HCT116 (cell line): Measurements from ENCODE around the gene COX6B2. TPM values are rescaled to one million over a fixed set of nuclear protein-coding genes. Genes with fewer than 3 reads are reported as not detected.

Experiments
- ATAC-seq: fragments of 200-7000 bp; cut with Tn5 transposase; 2 replicates; pipeline ENCODE4 v1.9.1; 2020; ENCODE audit warnings: mild to moderate bottlenecking, moderate library complexity
- BruUV-seq: library from RNA; stranded (reverse); fragments of 400-500 nt; replicated peaks from 2 replicates; lab custom pipeline; 2021; lab: Mats Ljungman, UMichigan
- CTCF ChIA-PET: fragments of 300-600 bp; sonication (Branson Sonifier 250); formaldehyde crosslinking; loops from one replicate; lab custom pipeline; 2021; ENCODE audit warnings: antibody characterized with exemption; lab: Charles Lee
- POLR2A ChIA-PET: fragments of 300-600, 350-600 bp; sonication (Branson Sonifier 250); formaldehyde crosslinking; loops from one replicate; lab custom pipeline; 2021; ENCODE audit warnings: antibody characterized with exemption; lab: Charles Lee
- RAD21 ChIA-PET, 2 experiments: fragments of 300-600 bp; sonication (Branson Sonifier 250); formaldehyde crosslinking; loops; one replicate each; lab custom pipeline; 2023; ENCODE audit warnings: low total read pairs in 2 of 2; ENCODE audit not compliant: uncharacterized antibody in 2 of 2, unreplicated experiment in 2 of 2, low non-redundant PET in 1 of 2; lab: Charles Lee
- DNase-seq: peaks from one replicate; pipeline ENCODE4 v3.0.0-alpha.2; 2010; ENCODE audit warnings: low read depth, low spot score
- H2AFZ ChIP-seq: fragments of 200-600 bp; shearing (Covaris generic), sonication (generic); 2 replicates; pipeline ENCODE4 v1.6.1; 2017; ENCODE audit warnings: low read depth, mixed run types, mixed read lengths, antibody characterized with exemption, low read length; ENCODE audit not compliant: poor library complexity, severe bottlenecking
- H3K27ac ChIP-seq: 2 replicates; pipeline ENCODE4 v1.5.1; 2012; ENCODE audit warnings: low read depth, low read length
- H3K27me3 ChIP-seq: fragments of 200-600 bp; sonication (generic); 2 replicates; pipeline ENCODE4 v1.6.1; 2016; ENCODE audit warnings: mixed run types, low read length, mixed read lengths; ENCODE audit not compliant: insufficient read depth
- H3K36me3 ChIP-seq, 2 experiments: fragments of 200-500 bp in 1 of 2; fragments of 200-600 bp in 1 of 2; sonication (Bioruptor generic) in 1 of 2; sonication (generic) in 1 of 2; 2 replicates each; pipeline versions ENCODE4 v1.5.1 to v1.6.1; 2014 to 2016; ENCODE audit warnings: low read length in 2 of 2, inconsistent platforms in 1 of 2, mixed read lengths in 1 of 2, mixed run types in 1 of 2; ENCODE audit not compliant: insufficient read depth in 2 of 2, control insufficient read depth in 1 of 2
- H3K4me1 ChIP-seq, 2 experiments: fragments of 200-600 bp in 1 of 2; sonication (generic) in 1 of 2; 2 replicates each; pipeline versions ENCODE4 v1.5.1 to v1.6.1; 2012 to 2017; ENCODE audit warnings: low read length in 2 of 2, inconsistent platforms in 1 of 2, mild to moderate bottlenecking in 1 of 2, mixed read lengths in 1 of 2, mixed run types in 1 of 2, moderate library complexity in 1 of 2; ENCODE audit not compliant: insufficient read depth in 2 of 2, control insufficient read depth in 1 of 2
- H3K4me2 ChIP-seq: fragments of 200-600 bp; sonication (generic); 2 replicates; pipeline ENCODE4 v1.6.1; 2017; ENCODE audit warnings: mixed run types, low read length, mixed read lengths
- H3K4me3 ChIP-seq, 2 experiments: fragments of 200-600 bp in 1 of 2; sonication (generic) in 1 of 2; replicated peaks in 1 of 2; 2 replicates each; pipeline ENCODE4 v1.5.1; 2011 to 2016; ENCODE audit warnings: low read length in 2 of 2, control low read depth in 1 of 2, low read depth in 1 of 2, mild to moderate bottlenecking in 1 of 2, mixed read lengths in 1 of 2, mixed run types in 1 of 2
- H3K79me2 ChIP-seq: fragments of 200-600 bp; sonication (generic); 2 replicates; pipeline ENCODE4 v1.6.1; 2017; ENCODE audit warnings: mild to moderate bottlenecking, mixed run types, low read length, moderate library complexity, mixed read lengths; ENCODE audit not compliant: insufficient read depth
- H3K9ac ChIP-seq: fragments of 200-600 bp; sonication (generic); 2 replicates; pipeline ENCODE4 v1.6.1; 2016; ENCODE audit warnings: low read length, mixed read lengths
- H3K9me2 ChIP-seq: fragments of 200-600 bp; sonication (generic), shearing (Covaris generic); 2 replicates; pipeline ENCODE4 v1.6.1; 2017; ENCODE audit warnings: mixed run types, mild to moderate bottlenecking, moderate library complexity; ENCODE audit not compliant: insufficient read depth
- H3K9me3 ChIP-seq, 2 experiments: fragments of 200-500 bp in 1 of 2; fragments of 200-600 bp in 1 of 2; sonication (Bioruptor generic) in 1 of 2; sonication (generic) in 1 of 2; 2 replicates each; pipeline ENCODE4 v1.6.1; 2014 to 2017; ENCODE audit warnings: low read length in 2 of 2, mixed read lengths in 2 of 2, inconsistent platforms in 1 of 2, low read depth in 1 of 2, mild to moderate bottlenecking in 1 of 2, mixed run types in 1 of 2, moderate library complexity in 1 of 2; ENCODE audit not compliant: control insufficient read depth in 1 of 2, insufficient read depth in 1 of 2
- H4K20me1 ChIP-seq: fragments of 200-600 bp; sonication (generic), shearing (Covaris generic); 2 replicates; pipeline ENCODE4 v1.6.1; 2017; ENCODE audit warnings: mixed run types, mild to moderate bottlenecking, moderate library complexity; ENCODE audit not compliant: insufficient read depth
- CBX3 ChIP-seq: IDR thresholded peaks from 2 replicates; pipeline ENCODE4 v1.6.1; 2012; ENCODE audit warnings: low read depth
- CEBPB ChIP-seq: IDR thresholded peaks from 2 replicates; pipeline ENCODE4 v1.6.1; 2012; ENCODE audit warnings: low read depth
- ELF1 ChIP-seq: IDR thresholded peaks from 2 replicates; pipeline ENCODE4 v1.6.1; 2012; ENCODE audit warnings: low read depth, borderline replicate concordance
- FOSL1 ChIP-seq: IDR thresholded peaks from 2 replicates; pipeline ENCODE4 v1.6.1; 2012; ENCODE audit warnings: low read depth
- POLR2A ChIP-seq: IDR thresholded peaks from 2 replicates; pipeline ENCODE4 v1.7.0; 2011; ENCODE audit warnings: borderline replicate concordance; ENCODE audit not compliant: insufficient read depth, insufficient read length; ENCODE audit errors: extremely low read depth
- REST ChIP-seq: IDR thresholded peaks from 2 replicates; pipeline ENCODE4 v1.6.1; 2012; ENCODE audit warnings: low read depth
- SIN3A ChIP-seq: IDR thresholded peaks from 2 replicates; pipeline ENCODE4 v1.6.1; 2012; ENCODE audit warnings: low read depth
- SP1 ChIP-seq: IDR thresholded peaks from 2 replicates; pipeline ENCODE4 v1.6.1; 2012; ENCODE audit warnings: low read depth
- YY1 ChIP-seq: IDR thresholded peaks from 2 replicates; pipeline ENCODE4 v1.6.1; 2011; ENCODE audit warnings: low read length, low read depth, moderate library complexity, mild to moderate bottlenecking; ENCODE audit not compliant: insufficient replicate concordance; ENCODE audit errors: extremely low read depth
- ZBTB33 ChIP-seq: IDR thresholded peaks from 2 replicates; pipeline ENCODE4 v1.6.1; 2011; ENCODE audit warnings: mild to moderate bottlenecking, low read length, moderate library complexity; ENCODE audit not compliant: insufficient replicate concordance; ENCODE audit errors: extremely low read depth
- ZFX ChIP-seq: fragments of 450-650 bp; IDR thresholded peaks from 2 replicates; pipeline ENCODE4 v1.6.1; 2017
- ZNF274 ChIP-seq: fragments of 200-500 bp; sonication (Bioruptor generic); IDR thresholded peaks from 2 replicates; pipeline ENCODE4 v1.6.1; 2014; ENCODE audit warnings: mild to moderate bottlenecking, low read depth, low read length, inconsistent platforms
- intact Hi-C: fragments of 100-400 bp; cut with micrococcal nuclease; formaldehyde crosslinking; loops from 2 replicates; pipeline ENCODE4 v1.10.0; 2022
- total RNA-seq: library from RNA; stranded (reverse); gene quantifications from one replicate; pipeline ENCODE4 v1.2.1, GENCODE V29; 2021; ENCODE audit not compliant: unreplicated experiment
- TF ChIP-seq, protein P1 (sequence below): IDR thresholded peaks from 2 replicates; pipeline ENCODE4 v1.6.1; 2012

Gene COX6B2
- total RNA-seq, 1 experiment from 2014 or later: 2.4 TPM

- POLR2A ChIA-PET: no interaction called here
- Histone ChIP-seq H3K9me3 (no peaks in the 10 kb centered on the region), H3K27ac (no peak overlapping the region), H3K4me1 (peaks cover 7 to 28% of the 10 kb centered on the region in 2 experiments), H3K79me2 (no peaks in the 10 kb centered on the region), H3K4me2 (no peak overlapping the region), H3K9me2 (no peaks in the 10 kb centered on the region), H3K4me3 (no peak overlapping the region), H3K9ac (no peak overlapping the region), H3K36me3 (no peaks in the 10 kb centered on the region), H4K20me1 (no peaks in the 10 kb centered on the region), H3K27me3 (no peaks in the 10 kb centered on the region), H2AFZ (no peak overlapping the region)
- intact Hi-C loops: no loop called here
- BruUV-seq: no TSS peak
- TF ChIP-seq ZFX (no peak), ELF1 (no peak), CEBPB (no peak), SP1 (no peak), FOSL1 (no peak), REST (no peak), ZNF274 (no peak), SIN3A (no peak), YY1 (no peak), POLR2A (no peak), ZBTB33 (no peak), CBX3 (no peak)
- TF ChIP-seq, protein P1, sequence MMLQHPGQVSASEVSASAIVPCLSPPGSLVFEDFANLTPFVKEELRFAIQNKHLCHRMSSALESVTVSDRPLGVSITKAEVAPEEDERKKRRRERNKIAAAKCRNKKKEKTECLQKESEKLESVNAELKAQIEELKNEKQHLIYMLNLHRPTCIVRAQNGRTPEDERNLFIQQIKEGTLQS: no peak
- RAD21 ChIA-PET: no interaction called here
- ATAC-seq (no peak), DNase-seq (no peak)
- CTCF ChIA-PET: no interaction called here
Observed at GRCh38 chr19:55333870-55334269, 20.6 kb downstream of the COX6B2 start.
